Thoracic aorta (tissue), 2 donors: ENCODE results near the gene STAP2. TPM values are rescaled to one million over a fixed set of nuclear protein-coding genes. Genes with fewer than 3 reads are reported as not detected.
A peak's percentile ranks its signal among the peaks of the same experiment; 100 is the strongest.

Experiments used
- ATAC-seq: fragments of 150-250 bp; one replicate; pipeline ENCODE4 v1.8.0; 2017; ENCODE audit warnings: low read depth; ENCODE audit not compliant: insufficient number of reproducible peaks, low FRiP score
- DNase-seq: peaks from one replicate; pipeline ENCODE4 v3.0.0-alpha.2; 2020; ENCODE audit warnings: low spot score
- H3K27ac ChIP-seq, 2 donors: fragments of 200-600 bp; sonication (generic); 1 replicate in 1 of 2; 2 replicates in 1 of 2; pipeline ENCODE4 v1.5.1; 2016; ENCODE audit warnings: mild to moderate bottlenecking in 2 of 2, moderate library complexity in 2 of 2
- H3K27me3 ChIP-seq: fragments of 200-600 bp; sonication (generic); replicated peaks from 2 replicates; pipeline ENCODE4 v1.6.0; 2016; ENCODE audit warnings: mild to moderate bottlenecking; ENCODE audit not compliant: insufficient read depth
- H3K36me3 ChIP-seq: fragments of 200-600 bp; sonication (generic); one replicate; pipeline ENCODE4 v1.5.1; 2016
- H3K4me1 ChIP-seq, 2 donors: fragments of 200-600 bp; sonication (generic); 1 replicate in 1 of 2; 2 replicates in 1 of 2; pipeline versions ENCODE4 v1.5.1 to v1.6.0; 2016; ENCODE audit warnings: low read depth in 2 of 2, mild to moderate bottlenecking in 1 of 2; ENCODE audit not compliant: control insufficient read depth in 1 of 2
- H3K4me3 ChIP-seq: fragments of 200-600 bp; sonication (generic); 2 replicates; pipeline ENCODE4 v1.5.1; 2016; ENCODE audit warnings: mild to moderate bottlenecking
- H3K9me3 ChIP-seq: fragments of 200-600 bp; sonication (generic); 2 replicates; pipeline ENCODE4 v1.5.1; 2016
- total RNA-seq, 2 donors: library from RNA; depleted of rRNA; stranded (reverse); fragments of >200 nt; gene quantifications; one replicate each; pipeline versions ENCODE4 v1.1.0 to v1.2.3, GENCODE V29; 2016
- TF ChIP-seq, protein P1 (sequence below): fragments of 200-600 bp; sonication (generic); IDR thresholded peaks from one replicate; pipeline ENCODE4 v1.5.1; 2019; ENCODE audit warnings: antibody characterized with exemption

Gene STAP2, protein sequence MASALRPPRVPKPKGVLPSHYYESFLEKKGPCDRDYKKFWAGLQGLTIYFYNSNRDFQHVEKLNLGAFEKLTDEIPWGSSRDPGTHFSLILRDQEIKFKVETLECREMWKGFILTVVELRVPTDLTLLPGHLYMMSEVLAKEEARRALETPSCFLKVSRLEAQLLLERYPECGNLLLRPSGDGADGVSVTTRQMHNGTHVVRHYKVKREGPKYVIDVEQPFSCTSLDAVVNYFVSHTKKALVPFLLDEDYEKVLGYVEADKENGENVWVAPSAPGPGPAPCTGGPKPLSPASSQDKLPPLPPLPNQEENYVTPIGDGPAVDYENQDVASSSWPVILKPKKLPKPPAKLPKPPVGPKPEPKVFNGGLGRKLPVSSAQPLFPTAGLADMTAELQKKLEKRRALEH
- total RNA-seq = not detected

DNA sequence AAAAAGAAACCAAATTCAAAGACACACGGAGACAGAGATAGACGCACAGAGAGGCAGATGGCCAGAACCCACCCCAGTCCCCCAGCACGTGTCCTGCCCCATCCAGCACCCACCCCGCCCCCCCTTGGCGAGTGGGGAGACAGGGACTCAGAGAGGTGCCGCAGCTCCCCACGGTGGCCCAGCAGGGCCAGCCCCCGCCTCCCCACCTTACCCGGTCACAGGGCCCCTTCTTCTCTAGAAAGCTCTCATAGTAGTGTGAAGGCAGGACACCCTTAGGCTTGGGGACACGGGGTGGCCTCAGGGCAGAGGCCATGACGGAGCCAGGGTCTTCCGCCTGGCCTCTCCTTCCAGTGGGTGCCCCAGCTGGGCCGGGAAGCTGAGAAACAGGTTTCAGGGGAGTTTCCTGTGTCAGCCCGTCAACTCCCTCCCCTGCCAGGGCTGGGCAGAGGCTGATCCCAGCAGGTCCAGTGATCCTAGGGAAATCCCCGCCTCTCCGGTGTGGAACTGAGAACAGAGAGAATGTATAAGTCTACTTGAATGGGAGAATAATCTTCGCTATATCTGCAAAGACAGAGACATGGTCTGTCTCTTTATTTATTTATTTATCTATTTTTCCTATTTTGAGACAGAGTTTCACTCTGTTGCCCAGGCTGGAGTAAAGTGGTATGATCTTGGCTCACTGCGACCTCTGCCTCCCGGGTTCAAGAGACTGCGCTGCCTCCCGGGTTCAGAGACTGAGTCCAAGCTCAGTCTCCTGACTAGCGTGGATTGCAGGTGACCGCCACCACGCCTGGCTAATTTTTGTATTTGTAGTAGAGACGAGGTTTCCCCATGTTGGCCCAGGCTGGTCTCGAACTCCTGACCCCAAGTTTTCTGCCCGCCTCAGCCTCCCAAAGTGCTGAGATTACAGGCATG is at the start of gene STAP2:
Gene STAP2, minus strand, starts transcription at position 387 of the 915 bp plus-strand sequence. Its CDS starts 74 bp downstream, at position 313.
- no peak within 1 kb of the TSS for H3K27ac ChIP-seq
- ATAC-seq = no peak
- DNase-seq = no peak

DNA sequence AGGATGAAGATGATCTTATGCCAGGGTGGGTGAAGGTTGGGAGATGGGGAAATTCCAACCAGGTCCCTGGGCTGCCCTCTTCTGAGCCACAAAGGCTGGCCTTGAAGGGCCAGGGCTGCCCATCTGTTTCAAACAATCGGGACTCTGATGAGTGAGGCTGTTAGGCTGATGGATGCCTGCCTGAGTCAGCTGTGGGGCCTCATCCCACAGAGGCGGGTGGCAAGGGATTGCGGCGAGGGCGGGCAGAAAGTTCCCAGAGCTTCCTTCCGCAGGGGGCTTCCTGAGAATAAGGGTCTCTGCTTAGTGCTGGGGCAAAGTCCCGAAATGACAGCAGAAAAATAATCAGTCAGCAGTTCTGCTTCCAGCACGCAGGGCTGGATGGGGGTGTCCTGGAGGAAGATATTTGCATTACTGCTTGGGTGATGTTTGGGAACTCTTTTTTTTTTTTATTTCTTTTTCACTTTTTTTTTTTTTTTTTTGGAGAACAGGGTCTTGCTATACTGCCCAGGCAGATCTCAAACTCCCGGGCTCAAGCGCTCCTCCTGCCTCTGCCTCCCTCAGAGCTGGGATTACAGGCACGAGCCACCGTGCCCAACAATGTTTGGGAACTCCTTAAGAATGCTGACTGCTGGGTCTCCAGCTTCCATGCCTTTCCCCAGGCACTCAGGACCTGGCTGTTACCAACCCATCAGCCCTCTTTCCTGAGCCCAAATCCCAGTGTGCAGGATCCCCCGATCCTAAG is 47.6 kb upstream of the STAP2 start:
- Histone ChIP-seq H3K27me3 (no peaks in the 10 kb centered on the region), H3K4me1 (peaks cover 31 to 33% of the 10 kb centered on the region in 2 donors), H3K9me3 (no peaks in the 10 kb centered on the region), H3K4me3 (no peak overlapping the region), H3K36me3 (no peaks in the 10 kb centered on the region), H3K27ac (no peak overlapping the region)
- no peak for ATAC-seq
- DNase-seq = no peak
- TF ChIP-seq, protein P1, sequence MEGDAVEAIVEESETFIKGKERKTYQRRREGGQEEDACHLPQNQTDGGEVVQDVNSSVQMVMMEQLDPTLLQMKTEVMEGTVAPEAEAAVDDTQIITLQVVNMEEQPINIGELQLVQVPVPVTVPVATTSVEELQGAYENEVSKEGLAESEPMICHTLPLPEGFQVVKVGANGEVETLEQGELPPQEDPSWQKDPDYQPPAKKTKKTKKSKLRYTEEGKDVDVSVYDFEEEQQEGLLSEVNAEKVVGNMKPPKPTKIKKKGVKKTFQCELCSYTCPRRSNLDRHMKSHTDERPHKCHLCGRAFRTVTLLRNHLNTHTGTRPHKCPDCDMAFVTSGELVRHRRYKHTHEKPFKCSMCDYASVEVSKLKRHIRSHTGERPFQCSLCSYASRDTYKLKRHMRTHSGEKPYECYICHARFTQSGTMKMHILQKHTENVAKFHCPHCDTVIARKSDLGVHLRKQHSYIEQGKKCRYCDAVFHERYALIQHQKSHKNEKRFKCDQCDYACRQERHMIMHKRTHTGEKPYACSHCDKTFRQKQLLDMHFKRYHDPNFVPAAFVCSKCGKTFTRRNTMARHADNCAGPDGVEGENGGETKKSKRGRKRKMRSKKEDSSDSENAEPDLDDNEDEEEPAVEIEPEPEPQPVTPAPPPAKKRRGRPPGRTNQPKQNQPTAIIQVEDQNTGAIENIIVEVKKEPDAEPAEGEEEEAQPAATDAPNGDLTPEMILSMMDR = no peak

More for the DNA sequence above, at the start of gene STAP2:
- TF ChIP-seq, protein P1 = no peak
- Histone ChIP-seq H3K27me3 (no peaks in the 10 kb centered on the region), H3K4me3 (peak within 1 kb of the TSS; percentile 62), H3K4me1 (peaks cover 0 to 3% of the 10 kb centered on the region in 2 donors), H3K36me3 (no peaks in the 10 kb centered on the region), H3K9me3 (no peaks in the 10 kb centered on the region)

DNA sequence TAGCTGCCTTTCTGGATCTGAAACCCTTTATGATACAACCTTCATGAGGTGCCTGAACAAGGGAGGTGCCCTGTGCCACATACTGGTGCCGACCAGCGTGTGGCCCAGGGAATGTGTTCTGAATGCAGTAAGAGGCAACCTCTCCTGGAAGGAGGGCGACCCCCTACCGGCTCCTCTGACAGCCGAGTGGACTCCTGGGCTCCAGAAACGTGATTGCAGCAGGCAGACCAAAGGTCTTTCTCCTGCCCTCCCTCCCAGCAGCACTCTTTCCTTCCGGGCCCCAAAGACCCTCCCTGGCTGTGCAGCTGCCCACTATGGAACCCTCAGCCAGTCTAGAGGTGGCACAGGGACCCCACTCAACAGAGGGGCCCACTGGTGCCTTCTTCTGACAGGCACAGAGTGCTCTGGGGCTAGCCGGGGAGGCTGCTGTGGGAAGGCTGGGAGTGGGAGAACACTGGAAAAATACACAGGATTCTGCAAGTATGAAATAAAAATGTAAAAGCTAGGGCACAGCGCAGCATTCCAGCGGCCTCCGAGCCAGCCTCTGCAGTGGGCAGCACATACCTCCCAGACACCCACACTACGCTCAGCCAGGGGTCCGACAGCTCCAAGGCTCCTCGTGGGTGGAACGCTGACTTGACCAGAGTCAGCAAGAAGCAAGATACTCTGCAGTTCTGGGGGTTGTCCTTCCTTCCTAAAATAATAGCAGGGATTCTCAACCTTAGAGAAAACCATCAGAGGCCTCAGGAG is 46.8 kb upstream of the STAP2 start:
- TF ChIP-seq, protein P1 = no peak
- Histone ChIP-seq H3K4me1 (peaks cover 23 to 27% of the 10 kb centered on the region in 2 donors), H3K9me3 (no peaks in the 10 kb centered on the region), H3K27ac (no peak overlapping the region), H3K36me3 (no peaks in the 10 kb centered on the region), H3K4me3 (no peak overlapping the region), H3K27me3 (no peaks in the 10 kb centered on the region)
- no peak for ATAC-seq
- DNase-seq = no peak

DNA sequence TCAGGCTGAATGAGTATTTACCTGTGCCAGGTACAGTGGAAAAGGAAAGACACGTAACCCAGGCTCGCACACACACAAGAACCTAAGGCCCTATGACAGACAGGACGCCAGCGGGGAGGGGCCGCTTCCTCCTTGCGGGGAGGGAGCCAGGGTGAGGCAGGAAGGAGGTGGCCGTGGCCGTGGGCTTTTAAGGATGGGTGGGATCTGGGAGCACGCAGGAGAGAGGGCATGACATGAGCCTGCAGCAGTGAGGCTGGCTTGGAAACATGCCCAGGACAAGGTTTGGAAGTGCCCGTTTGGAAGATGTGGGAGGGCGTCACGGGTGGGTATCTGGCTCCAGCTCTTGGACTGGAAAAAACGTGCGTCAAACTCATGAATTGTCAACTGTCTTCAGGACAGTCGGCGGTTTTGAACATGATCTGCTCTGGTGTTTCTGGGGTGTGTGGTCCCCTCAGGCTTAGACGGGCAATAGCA is 41.7 kb upstream of the STAP2 start:
- Histone ChIP-seq H3K9me3 (no peaks in the 10 kb centered on the region), H3K4me1 (peaks cover 22 to 41% of the 10 kb centered on the region in 2 donors), H3K27ac (no peak overlapping the region), H3K4me3 (no peak overlapping the region), H3K36me3 (no peaks in the 10 kb centered on the region), H3K27me3 (no peaks in the 10 kb centered on the region)
- ATAC-seq (no peak), DNase-seq (no peak)
- TF ChIP-seq, protein P1 = no peak
